NK-92 (cell line): ENCODE measurements around the gene COL25A1.

ENCODE experiments used
- DNase-seq: peaks from one replicate; lab custom pipeline; 2025; ENCODE audit not compliant: unreplicated experiment; lab: John Stamatoyannopoulos, UW

COL25A1 gene

GRCh38 chr4:108926061-108926460, 376.4 kb downstream of the COL25A1 start:
- DNase-seq: no peak

GRCh38 chr4:108922191-108922590, 380.3 kb downstream of the COL25A1 start:
- no peak for DNase-seq

- DNase-seq: no peak
Observed at GRCh38 chr4:108920395-108921087, 381.9 kb downstream of the COL25A1 start.

GRCh38 chr4:108919226-108919893, 383.1 kb downstream of the COL25A1 start:
- DNase-seq: no peak

GRCh38 chr4:108917255-108917654, 385.2 kb downstream of the COL25A1 start:
- DNase-seq: no peak

GRCh38 chr4:108916638-108917037, 385.8 kb downstream of the COL25A1 start:
- DNase-seq: no peak

- no peak for DNase-seq
Observed at GRCh38 chr4:108906866-108907367, 395.5 kb downstream of the COL25A1 start.

GRCh38 chr4:108906006-108906405, 396.5 kb downstream of the COL25A1 start:
- DNase-seq: no peak

GRCh38 chr4:108903464-108904221, 398.8 kb downstream of the COL25A1 start:
- no peak for DNase-seq

GRCh38 chr4:108902769-108903168, 399.7 kb downstream of the COL25A1 start:
- DNase-seq: no peak

GRCh38 chr4:108901291-108901690, 401.2 kb downstream of the COL25A1 start:
- DNase-seq: no peak

GRCh38 chr4:108900018-108900580, 402.4 kb downstream of the COL25A1 start:
- no peak for DNase-seq

GRCh38 chr4:108893468-108893867, 409.0 kb downstream of the COL25A1 start:
- no peak for DNase-seq

- no peak for DNase-seq
Observed at GRCh38 chr4:108891896-108892590, 410.4 kb downstream of the COL25A1 start.

GRCh38 chr4:108890484-108890881, 412.0 kb downstream of the COL25A1 start:
- no peak for DNase-seq

GRCh38 chr4:108889696-108890483, 412.6 kb downstream of the COL25A1 start:
- no peak for DNase-seq

GRCh38 chr4:108888769-108889168, 413.7 kb downstream of the COL25A1 start:
- no peak for DNase-seq

GRCh38 chr4:108887034-108887433, 415.4 kb downstream of the COL25A1 start:
- DNase-seq: no peak

- no peak for DNase-seq
Observed at GRCh38 chr4:108885211-108885610, 417.2 kb downstream of the COL25A1 start.

- no peak for DNase-seq
Observed at GRCh38 chr4:108884596-108884995, 417.9 kb downstream of the COL25A1 start.
